ENCODE measurements around the gene SUSD6. TPM values are rescaled to one million over a fixed set of nuclear protein-coding genes. Genes with fewer than 3 reads are reported as not detected.

Gene SUSD6
- total and polyA plus RNA-seq, 2 donors (not counting 1 experiment from before 2014, with no cell fraction given): 62.3 to 97.8 TPM

DNA sequence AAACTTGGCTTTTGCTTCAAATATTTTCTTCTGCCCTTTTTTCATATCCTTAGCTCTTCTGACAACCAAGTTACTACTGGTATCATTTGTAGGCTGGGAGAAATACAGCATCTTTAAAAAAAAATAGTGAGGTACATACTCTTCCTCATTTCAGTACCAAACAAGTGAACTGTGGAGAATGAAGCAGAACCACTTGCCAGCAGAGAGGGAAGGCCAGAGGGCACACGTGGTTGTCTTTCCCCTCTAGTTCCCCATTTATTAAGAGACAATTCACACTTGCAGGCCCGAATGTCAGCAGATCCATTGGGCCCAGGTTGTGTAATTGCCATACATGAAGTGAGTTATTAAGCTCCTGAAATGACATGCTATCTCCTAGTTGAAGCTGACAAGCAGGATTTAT is 3.2 kb downstream of the SUSD6 start:
- ChIA-PET POLR2A (interaction anchor here (0.6 to 2.0 kb wide), 4 partner anchors 11 to 152 kb away, joined by 3 to 7 read pairs (median 4); partner anchors contain the start of gene SRSF5), CTCF (interaction anchor here (0.9 to 3.1 kb wide), 8 partner anchors 9 to 153 kb away, joined by 3 to 17 read pairs (median 4); partner anchors contain the start of gene SRSF5)
- Histone ChIP-seq H2AFZ (ENCODE audit: insufficient read depth, low read depth, low read length, poor library complexity, severe bottlenecking) (no peak overlapping the region), H3K9me3 (ENCODE audit: control extremely low read depth in 1 of 3, control insufficient read depth in 2 of 3, insufficient read depth in 1 of 3, low read length in 2 of 3) (no peaks in the 10 kb centered on the region), H3K9ac (ENCODE audit: low read length) (peak overlapping the region; percentile 43), H3K4me3 (ENCODE audit: control extremely low read depth in 1 of 5, extremely low read depth in 1 of 5, insufficient read depth in 1 of 5, low read depth in 2 of 5, low read length in 4 of 5) (peak overlapping the region; percentile 6 to 67 (median 17)), H3K4me1 (ENCODE audit: control insufficient read depth in 2 of 2, insufficient read depth in 2 of 2, low read length in 2 of 2) (peaks cover 82 to 87% of the 10 kb centered on the region in 2 donors), H3K79me2 (ENCODE audit: control insufficient read depth, insufficient read depth, low read length) (peaks cover 55% of the 10 kb centered on the region), H3K36me3 (replicated peaks in 1 of 2; ENCODE audit: control extremely low read depth in 1 of 2, control insufficient read depth in 1 of 2, extremely low read depth in 1 of 2, insufficient read depth in 2 of 2, low read length in 1 of 2) (no peaks in the 10 kb centered on the region), H3K4me2 (replicated peaks; ENCODE audit: low read depth, low read length, poor library complexity, severe bottlenecking) (peak overlapping the region; percentile 88), H4K20me1 (ENCODE audit: control insufficient read depth, insufficient read depth, low read length, poor library complexity, severe bottlenecking) (peaks cover 56% of the 10 kb centered on the region), H3K27me3 (replicated peaks in 1 of 4; ENCODE audit: control extremely low read depth in 1 of 4, control insufficient read depth in 3 of 4, insufficient read depth in 4 of 4, low read length in 3 of 4) (no peaks in the 10 kb centered on the region), H3K27ac (ENCODE audit: low read length in 2 of 2) (peak overlapping the region; percentile 80 to 92)
- DNase-seq: peak; percentile 91
- no CpG with 5 or more reads among the region's 2 CpGs for WGBS (ENCODE audit: insufficient coverage)
- peak overlapping the region; percentile 98 for H3K4me3 Mint-ChIP-seq
- peaks cover 82% of the 10 kb centered on the region for H3K4me1 Mint-ChIP-seq
- peak overlapping the region; percentile 98 for H3K27ac Mint-ChIP-seq
- ATAC-seq (ENCODE audit: low read depth): peak; percentile 38
- no peak for TF ChIP-seq EZH2 (IDR thresholded peaks at IDR 0.05; ENCODE audit: borderline replicate concordance, insufficient read depth, low read depth, low read length, poor library complexity, severe bottlenecking)
- TF ChIP-seq, protein P1, sequence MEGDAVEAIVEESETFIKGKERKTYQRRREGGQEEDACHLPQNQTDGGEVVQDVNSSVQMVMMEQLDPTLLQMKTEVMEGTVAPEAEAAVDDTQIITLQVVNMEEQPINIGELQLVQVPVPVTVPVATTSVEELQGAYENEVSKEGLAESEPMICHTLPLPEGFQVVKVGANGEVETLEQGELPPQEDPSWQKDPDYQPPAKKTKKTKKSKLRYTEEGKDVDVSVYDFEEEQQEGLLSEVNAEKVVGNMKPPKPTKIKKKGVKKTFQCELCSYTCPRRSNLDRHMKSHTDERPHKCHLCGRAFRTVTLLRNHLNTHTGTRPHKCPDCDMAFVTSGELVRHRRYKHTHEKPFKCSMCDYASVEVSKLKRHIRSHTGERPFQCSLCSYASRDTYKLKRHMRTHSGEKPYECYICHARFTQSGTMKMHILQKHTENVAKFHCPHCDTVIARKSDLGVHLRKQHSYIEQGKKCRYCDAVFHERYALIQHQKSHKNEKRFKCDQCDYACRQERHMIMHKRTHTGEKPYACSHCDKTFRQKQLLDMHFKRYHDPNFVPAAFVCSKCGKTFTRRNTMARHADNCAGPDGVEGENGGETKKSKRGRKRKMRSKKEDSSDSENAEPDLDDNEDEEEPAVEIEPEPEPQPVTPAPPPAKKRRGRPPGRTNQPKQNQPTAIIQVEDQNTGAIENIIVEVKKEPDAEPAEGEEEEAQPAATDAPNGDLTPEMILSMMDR (IDR thresholded peaks at IDR 0.05): no peak
- H3K9me3 Mint-ChIP-seq (ENCODE audit: insufficient read depth): no peaks in the 10 kb centered on the region
- intact Hi-C loops (cut with micrococcal nuclease): loop anchor here (1.0 to 5.0 kb wide), 3 partner anchors 11 to 58 kb away; no protein-coding TSS in a partner anchor
- no peaks in the 10 kb centered on the region for H3K27me3 Mint-ChIP-seq

DNA sequence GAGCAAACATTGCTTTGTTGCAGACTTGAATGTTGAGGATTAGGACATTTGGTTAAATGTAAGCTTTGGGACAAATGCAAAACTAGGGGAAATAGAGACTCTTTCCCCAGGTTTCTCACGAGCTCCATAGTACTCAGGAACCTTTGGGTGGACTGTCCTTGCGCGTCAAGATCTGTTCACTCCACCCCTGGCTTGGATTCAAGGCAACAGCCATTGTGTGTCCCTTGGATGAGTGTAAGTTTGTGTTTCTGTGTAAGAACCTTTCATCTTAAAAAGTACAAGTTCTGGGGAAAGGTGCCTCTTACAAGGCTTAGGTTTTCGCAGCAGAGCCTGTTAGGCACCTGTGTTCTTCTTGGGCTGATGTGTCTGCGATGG is 3.7 kb downstream of the SUSD6 start:
- WGBS (ENCODE audit: insufficient coverage): 44% methylated on average over 5 of the region's 5 CpGs
- Histone ChIP-seq H3K9me3 (ENCODE audit: control extremely low read depth in 1 of 3, control insufficient read depth in 2 of 3, insufficient read depth in 1 of 3, low read length in 2 of 3) (no peaks in the 10 kb centered on the region), H3K9ac (ENCODE audit: low read length) (peak overlapping the region; percentile 43), H3K79me2 (ENCODE audit: control insufficient read depth, insufficient read depth, low read length) (peaks cover 60% of the 10 kb centered on the region), H3K4me1 (ENCODE audit: control insufficient read depth in 2 of 2, insufficient read depth in 2 of 2, low read length in 2 of 2) (peaks cover 85 to 88% of the 10 kb centered on the region in 2 donors), H3K27ac (ENCODE audit: low read length in 2 of 2) (peak overlapping the region; percentile 80 to 92), H3K36me3 (replicated peaks in 1 of 2; ENCODE audit: control extremely low read depth in 1 of 2, control insufficient read depth in 1 of 2, extremely low read depth in 1 of 2, insufficient read depth in 2 of 2, low read length in 1 of 2) (no peaks in the 10 kb centered on the region), H3K4me3 (ENCODE audit: control extremely low read depth in 1 of 5, extremely low read depth in 1 of 5, insufficient read depth in 1 of 5, low read depth in 2 of 5, low read length in 4 of 5) (peak overlapping the region; percentile 6 to 41 (median 28)), H4K20me1 (ENCODE audit: control insufficient read depth, insufficient read depth, low read length, poor library complexity, severe bottlenecking) (peaks cover 61% of the 10 kb centered on the region), H3K4me2 (replicated peaks; ENCODE audit: low read depth, low read length, poor library complexity, severe bottlenecking) (peak overlapping the region; percentile 88), H3K27me3 (replicated peaks in 1 of 4; ENCODE audit: control extremely low read depth in 1 of 4, control insufficient read depth in 3 of 4, insufficient read depth in 4 of 4, low read length in 3 of 4) (no peaks in the 10 kb centered on the region), H2AFZ (ENCODE audit: insufficient read depth, low read depth, low read length, poor library complexity, severe bottlenecking) (no peak overlapping the region)
- no peaks in the 10 kb centered on the region for H3K9me3 Mint-ChIP-seq (ENCODE audit: insufficient read depth)
- peak overlapping the region; percentile 98 for H3K4me3 Mint-ChIP-seq
- CTCF ChIA-PET: interaction anchor here (0.9 to 3.1 kb wide), 7 partner anchors 9 to 152 kb away, joined by 3 to 17 read pairs (median 3); partner anchors contain the start of gene SRSF5
- POLR2A ChIA-PET: interaction anchor here (0.6 to 2.0 kb wide), 4 partner anchors 10 to 152 kb away, joined by 3 to 7 read pairs (median 4); partner anchors contain the start of gene SRSF5
- H3K4me1 Mint-ChIP-seq: peaks cover 84% of the 10 kb centered on the region
- DNase-seq: no peak
- ATAC-seq (ENCODE audit: low read depth): peak; percentile 1
- intact Hi-C loops (cut with micrococcal nuclease): loop anchor here (1.0 to 5.0 kb wide), 4 partner anchors 58 to 1918 kb away; partner anchors contain the start of genes RDH11 and SRSF5
- TF ChIP-seq, protein P1 (IDR thresholded peaks at IDR 0.05): no peak
- TF ChIP-seq EZH2 (IDR thresholded peaks at IDR 0.05; ENCODE audit: borderline replicate concordance, insufficient read depth, low read depth, low read length, poor library complexity, severe bottlenecking): no peak
- H3K27ac Mint-ChIP-seq: peak overlapping the region; percentile 98
- H3K27me3 Mint-ChIP-seq: no peaks in the 10 kb centered on the region

All from B cell (primary cell).